ENCODE measurements around the gene PLD4.

PLD4 gene

GRCh38 chr14:104957146-104958113, 32.8 kb downstream of the PLD4 start:
- DNase-seq: no peak

- DNase-seq: no peak
These were observed 39.9 kb downstream of the PLD4 start for GRCh38 chr14:104964546-104964945.

GRCh38 chr14:104965561-104966231, 41.0 kb downstream of the PLD4 start:
- no peak for DNase-seq

- DNase-seq: no peak
These were observed 41.7 kb downstream of the PLD4 start for GRCh38 chr14:104966261-104966865.

- no peak for DNase-seq
These were observed 42.3 kb downstream of the PLD4 start for GRCh38 chr14:104966981-104967385.

- no peak for DNase-seq
These were observed 42.9 kb downstream of the PLD4 start for GRCh38 chr14:104967386-104968152.

- no peak for DNase-seq
These were observed 43.5 kb downstream of the PLD4 start for GRCh38 chr14:104968153-104968527.

GRCh38 chr14:104968541-104969401, 44.1 kb downstream of the PLD4 start:
- DNase-seq: no peak

GRCh38 chr14:104969741-104970230, 45.1 kb downstream of the PLD4 start:
- no peak for DNase-seq

- no peak for DNase-seq
These were observed 45.8 kb downstream of the PLD4 start for GRCh38 chr14:104970231-104971068.

GRCh38 chr14:104971447-104972240, 47.0 kb downstream of the PLD4 start:
- DNase-seq: no peak

GRCh38 chr14:104972301-104973134, 47.8 kb downstream of the PLD4 start:
- no peak for DNase-seq

GRCh38 chr14:104973135-104973384, 48.4 kb downstream of the PLD4 start:
- no peak for DNase-seq

GRCh38 chr14:104973385-104974145, 48.9 kb downstream of the PLD4 start:
- DNase-seq: no peak

GRCh38 chr14:104974146-104974541, 49.5 kb downstream of the PLD4 start:
- DNase-seq: no peak

GRCh38 chr14:104974665-104975390, 50.1 kb downstream of the PLD4 start:
- no peak for DNase-seq

- DNase-seq: no peak
These were observed 51.0 kb downstream of the PLD4 start for GRCh38 chr14:104975481-104976197.

All from activated gamma-delta T cell treated with Interleukin-2 at 50 U/mL for 16 hours (primary cell).